ENCODE data around the gene TSFM. TPM values are rescaled to one million over a fixed set of nuclear protein-coding genes. Genes with fewer than 3 reads are reported as not detected.

TSFM gene
- total and polyA plus RNA-seq, 2 experiments from 2014 or later = 13.0 to 36.1 TPM

GRCh38 chr12:57837864-57838562 lies 55.4 kb downstream of the TSFM start:
- peak; percentile 88 for DNase-seq
- H3K4me1 ChIP-seq (ENCODE audit: insufficient read depth) = peaks cover 89% of the 10 kb centered on the region
- in situ Hi-C loops (cut with MboI) = no loop called here

GRCh38 chr12:57838594-57839302 lies 56.2 kb downstream of the TSFM start:
- H3K27ac ChIP-seq = peak overlapping the region; percentile 45
- no peak overlapping the region for H2AFZ ChIP-seq
- H3K9ac ChIP-seq = peak overlapping the region; percentile 10; the same call in 1 of the 2 replicates
- TF ChIP-seq EZH2phosphoT487 (IDR thresholded peaks at IDR 0.05; ENCODE audit: insufficient read depth, low read depth) (no peak), EZH2 (IDR thresholded peaks at IDR 0.05; ENCODE audit: insufficient read depth, poor library complexity, severe bottlenecking) (no peak)
- peaks cover 89% of the 10 kb centered on the region for H3K4me1 ChIP-seq (ENCODE audit: insufficient read depth)
- H3K79me2 ChIP-seq (ENCODE audit: insufficient read depth) = peaks cover 100% of the 10 kb centered on the region
- no peaks in the 10 kb centered on the region for H3K9me3 ChIP-seq (ENCODE audit: low read depth)
- H3K9me2 ChIP-seq (ENCODE audit: insufficient read depth) = no peaks in the 10 kb centered on the region
- peak; percentile 48 for DNase-seq
- peak overlapping the region; percentile 68 for H3K4me2 ChIP-seq (ENCODE audit: unreplicated experiment)
- no peaks in the 10 kb centered on the region for H3K36me3 ChIP-seq (ENCODE audit: low read depth)
- peaks cover 65% of the 10 kb centered on the region for H3F3A ChIP-seq (ENCODE audit: insufficient read depth)
- H3K27me3 ChIP-seq (replicated peaks; ENCODE audit: insufficient read depth) = no peaks in the 10 kb centered on the region
- in situ Hi-C loops (cut with MboI) = no loop called here
- WGBS, 2 experiments (ENCODE audit: low coverage in 1 of 2, low lambda C conversion rate in 2 of 2, missing lambda C conversion rate in 2 of 2) = 49 to 50% methylated on average over 8 of the region's 8 CpGs
- peaks cover 68% of the 10 kb centered on the region for H4K20me1 ChIP-seq (ENCODE audit: insufficient read depth)
- peak overlapping the region; percentile 33; the same call in 1 of the 2 replicates for H3K4me3 ChIP-seq

More at GRCh38 chr12:57837864-57838562, 55.4 kb downstream of the TSFM start:
- no peak overlapping the region for H2AFZ ChIP-seq
- peaks cover 65% of the 10 kb centered on the region for H3F3A ChIP-seq (ENCODE audit: insufficient read depth)
- no peaks in the 10 kb centered on the region for H3K27me3 ChIP-seq (replicated peaks; ENCODE audit: insufficient read depth)
- no peaks in the 10 kb centered on the region for H3K9me3 ChIP-seq (ENCODE audit: low read depth)
- WGBS, 2 experiments (ENCODE audit: low coverage in 1 of 2, low lambda C conversion rate in 2 of 2, missing lambda C conversion rate in 2 of 2) = 1 to 3% methylated on average over 5 of the region's 5 CpGs
- H3K79me2 ChIP-seq (ENCODE audit: insufficient read depth) = peaks cover 100% of the 10 kb centered on the region
- no peaks in the 10 kb centered on the region for H3K9me2 ChIP-seq (ENCODE audit: insufficient read depth)
- H3K36me3 ChIP-seq (ENCODE audit: low read depth) = no peaks in the 10 kb centered on the region
- peak overlapping the region; percentile 33 for H3K4me3 ChIP-seq
- H3K4me2 ChIP-seq (ENCODE audit: unreplicated experiment) = peak overlapping the region; percentile 68
- H4K20me1 ChIP-seq (ENCODE audit: insufficient read depth) = peaks cover 74% of the 10 kb centered on the region
- peak overlapping the region; percentile 45 for H3K27ac ChIP-seq
- TF ChIP-seq EZH2phosphoT487 (IDR thresholded peaks at IDR 0.05; ENCODE audit: insufficient read depth, low read depth) = no peak
- no peak for TF ChIP-seq EZH2 (IDR thresholded peaks at IDR 0.05; ENCODE audit: insufficient read depth, poor library complexity, severe bottlenecking)
- H3K9ac ChIP-seq = peak overlapping the region; percentile 25; the same call in 1 of the 2 replicates

GRCh38 chr12:57839996-57840395 lies 57.4 kb downstream of the TSFM start:
- Histone ChIP-seq H2AFZ (no peak overlapping the region), H3K79me2 (ENCODE audit: insufficient read depth) (peaks cover 100% of the 10 kb centered on the region), H3K4me1 (ENCODE audit: insufficient read depth) (peaks cover 83% of the 10 kb centered on the region), H3K27me3 (replicated peaks; ENCODE audit: insufficient read depth) (no peaks in the 10 kb centered on the region), H3F3A (ENCODE audit: insufficient read depth) (peaks cover 62% of the 10 kb centered on the region), H3K36me3 (ENCODE audit: low read depth) (no peaks in the 10 kb centered on the region), H3K9ac (no peak overlapping the region), H3K27ac (no peak overlapping the region), H3K4me3 (no peak overlapping the region), H3K9me2 (ENCODE audit: insufficient read depth) (no peaks in the 10 kb centered on the region), H3K4me2 (ENCODE audit: unreplicated experiment) (peak overlapping the region; percentile 5), H3K9me3 (ENCODE audit: low read depth) (no peaks in the 10 kb centered on the region), H4K20me1 (ENCODE audit: insufficient read depth) (peaks cover 58% of the 10 kb centered on the region)
- DNase-seq = no peak
- WGBS, 2 experiments (ENCODE audit: low coverage in 1 of 2, low lambda C conversion rate in 2 of 2, missing lambda C conversion rate in 2 of 2) = 65 to 68% methylated on average over 5 of the region's 5 CpGs
- in situ Hi-C loops (cut with MboI) = no loop called here
- no peak for TF ChIP-seq EZH2phosphoT487 (IDR thresholded peaks at IDR 0.05; ENCODE audit: insufficient read depth, low read depth)
- no peak for TF ChIP-seq EZH2 (IDR thresholded peaks at IDR 0.05; ENCODE audit: insufficient read depth, poor library complexity, severe bottlenecking)

- H3K4me2 ChIP-seq (ENCODE audit: unreplicated experiment) = peak overlapping the region; percentile 5
- H4K20me1 ChIP-seq (ENCODE audit: insufficient read depth) = peaks cover 52% of the 10 kb centered on the region
- H3F3A ChIP-seq (ENCODE audit: insufficient read depth) = peaks cover 57% of the 10 kb centered on the region
- no peak overlapping the region for H2AFZ ChIP-seq
- in situ Hi-C loops (cut with MboI) = no loop called here
- H3K36me3 ChIP-seq (ENCODE audit: low read depth) = no peaks in the 10 kb centered on the region
- 47 to 56% methylated on average over 3 of the region's 3 CpGs for WGBS, 2 experiments (ENCODE audit: low coverage in 1 of 2, low lambda C conversion rate in 2 of 2, missing lambda C conversion rate in 2 of 2)
- no peak overlapping the region for H3K4me3 ChIP-seq
- no peaks in the 10 kb centered on the region for H3K9me3 ChIP-seq (ENCODE audit: low read depth)
- peaks cover 100% of the 10 kb centered on the region for H3K79me2 ChIP-seq (ENCODE audit: insufficient read depth)
- H3K27me3 ChIP-seq (replicated peaks; ENCODE audit: insufficient read depth) = no peaks in the 10 kb centered on the region
- no peaks in the 10 kb centered on the region for H3K9me2 ChIP-seq (ENCODE audit: insufficient read depth)
- H3K27ac ChIP-seq = no peak overlapping the region
- peak; percentile 50 for DNase-seq
- TF ChIP-seq EZH2phosphoT487 (IDR thresholded peaks at IDR 0.05; ENCODE audit: insufficient read depth, low read depth) (no peak), EZH2 (IDR thresholded peaks at IDR 0.05; ENCODE audit: insufficient read depth, poor library complexity, severe bottlenecking) (no peak)
- H3K4me1 ChIP-seq (ENCODE audit: insufficient read depth) = peaks cover 80% of the 10 kb centered on the region
- H3K9ac ChIP-seq = no peak overlapping the region
Measured at GRCh38 chr12:57840726-57841125, 58.1 kb downstream of the TSFM start.

Measured in GM23248 (cell line).